Ascending aorta (tissue), 2 donors: ENCODE measurements around the gene METTL9. TPM values are rescaled to one million over a fixed set of nuclear protein-coding genes. Genes with fewer than 3 reads are reported as not detected.
"Not testable (repeated sequence)": the region's sequence is repeated elsewhere in the genome, so short reads cannot be mapped to it uniquely, and the experiment has no call there.

Source experiments
- DNase-seq, 2 donors: peaks; one replicate each; pipeline ENCODE4 v3.0.0-alpha.2; 2019; ENCODE audit warnings: low spot score in 2 of 2
- H3K27ac ChIP-seq, 2 donors: fragments of 200-600 bp; sonication (generic); one replicate each; pipeline ENCODE4 v1.5.1; 2016 to 2017; ENCODE audit warnings: mild to moderate bottlenecking in 1 of 2
- H3K27me3 ChIP-seq: fragments of 200-600 bp; sonication (generic); one replicate; pipeline ENCODE4 v1.5.1; 2017
- H3K36me3 ChIP-seq, 2 donors: fragments of 200-600 bp; sonication (generic); one replicate each; pipeline ENCODE4 v1.5.1; 2016
- H3K4me1 ChIP-seq, 2 donors: fragments of 200-600 bp; sonication (generic); one replicate each; pipeline ENCODE4 v1.5.1; 2016 to 2017; ENCODE audit warnings: mild to moderate bottlenecking in 1 of 2
- H3K4me3 ChIP-seq, 2 donors: fragments of 200-600 bp; sonication (generic); one replicate each; pipeline ENCODE4 v1.5.1; 2016 to 2017; ENCODE audit warnings: mild to moderate bottlenecking in 1 of 2
- H3K9me3 ChIP-seq, 2 donors: fragments of 200-600 bp; sonication (generic); one replicate each; pipeline ENCODE4 v1.5.1; 2016
- CTCF ChIP-seq, 3 experiments: fragments of 200-600 bp in 2 of 3; fragments of 450-650 bp in 1 of 3; sonication (generic) in 2 of 3; IDR thresholded peaks; one replicate each; pipeline ENCODE4 v1.5.1; 2016 to 2019; ENCODE audit warnings: antibody characterized with exemption in 3 of 3, mild to moderate bottlenecking in 1 of 3, moderate library complexity in 1 of 3
- intact Hi-C: fragments of 100-400 bp; cut with DNase I; formaldehyde crosslinking; loops from one replicate; pipeline ENCODE4 v1.15.1; 2023
- total RNA-seq: library from RNA; depleted of rRNA; stranded (reverse); fragments of >200 nt; gene quantifications from one replicate; pipeline ENCODE4 v1.1.0, GENCODE V29; 2016

METTL9 gene
- total RNA-seq, 1 donor from 2014 or later = 168 TPM

- H3K27ac ChIP-seq = no peak overlapping the region
- no peaks in the 10 kb centered on the region for H3K27me3 ChIP-seq
- no peaks in the 10 kb centered on the region for H3K4me1 ChIP-seq
- intact Hi-C loops = no loop called here
- no peaks in the 10 kb centered on the region for H3K36me3 ChIP-seq
- H3K9me3 ChIP-seq = no peaks in the 10 kb centered on the region
- H3K4me3 ChIP-seq = no peak overlapping the region
- DNase-seq = no peak
- TF ChIP-seq CTCF (IDR thresholded peaks at IDR 0.05) = no peak
Measured at GRCh38 chr16:21683184-21683583, 83.8 kb downstream of the METTL9 start.

GRCh38 chr16:21684199-21684598 lies 84.8 kb downstream of the METTL9 start:
- H3K9me3 ChIP-seq = peaks cover 0 to 4% of the 10 kb centered on the region in 2 donors
- no peaks in the 10 kb centered on the region for H3K27me3 ChIP-seq
- H3K27ac ChIP-seq = no peak overlapping the region
- H3K4me3 ChIP-seq = no peak overlapping the region
- no peak for TF ChIP-seq CTCF (IDR thresholded peaks at IDR 0.05)
- H3K36me3 ChIP-seq = no peaks in the 10 kb centered on the region
- no peak for DNase-seq
- intact Hi-C loops = no loop called here
- H3K4me1 ChIP-seq = no peaks in the 10 kb centered on the region

GRCh38 chr16:21685034-21685455 lies 85.7 kb downstream of the METTL9 start:
- Histone ChIP-seq H3K9me3 (peaks cover 0 to 4% of the 10 kb centered on the region in 2 donors), H3K27ac (no peak overlapping the region), H3K27me3 (no peaks in the 10 kb centered on the region), H3K36me3 (no peaks in the 10 kb centered on the region), H3K4me3 (no peak overlapping the region), H3K4me1 (no peaks in the 10 kb centered on the region)
- TF ChIP-seq CTCF (IDR thresholded peaks at IDR 0.05) = no peak
- intact Hi-C loops = no loop called here
- no peak for DNase-seq

- Histone ChIP-seq H3K4me3 (no peak overlapping the region), H3K27ac (no peak overlapping the region), H3K27me3 (no peaks in the 10 kb centered on the region), H3K4me1 (no peaks in the 10 kb centered on the region), H3K9me3 (peaks cover 0 to 4% of the 10 kb centered on the region in 2 donors), H3K36me3 (no peaks in the 10 kb centered on the region)
- no peak for TF ChIP-seq CTCF (IDR thresholded peaks at IDR 0.05)
- DNase-seq = no peak
- intact Hi-C loops = no loop called here
Measured at GRCh38 chr16:21689107-21689506, 89.7 kb downstream of the METTL9 start.

- H3K9me3 ChIP-seq, intact Hi-C loops, H3K27ac ChIP-seq, H3K4me1 ChIP-seq, H3K36me3 ChIP-seq, H3K27me3 ChIP-seq, H3K4me3 ChIP-seq, DNase-seq: not testable (repeated sequence)
Measured at GRCh38 chr16:21690967-21691366, 91.6 kb downstream of the METTL9 start.

GRCh38 chr16:21694609-21695008 lies 95.2 kb downstream of the METTL9 start:
- no peaks in the 10 kb centered on the region for H3K36me3 ChIP-seq
- no peak overlapping the region for H3K27ac ChIP-seq
- no peak for TF ChIP-seq CTCF (IDR thresholded peaks at IDR 0.05)
- no peaks in the 10 kb centered on the region for H3K4me1 ChIP-seq
- intact Hi-C loops = no loop called here
- no peak for DNase-seq
- H3K9me3 ChIP-seq = no peaks in the 10 kb centered on the region
- no peak overlapping the region for H3K4me3 ChIP-seq
- no peaks in the 10 kb centered on the region for H3K27me3 ChIP-seq
